B cell (primary cell): ENCODE measurements around the gene INSRR.

ENCODE experiments used
- CTCF ChIP-seq: fragments of 200-600 bp; IDR thresholded peaks from one replicate; pipeline ENCODE4 v1.8.0; 2022; ENCODE audit warnings: antibody characterized with exemption, mild to moderate bottlenecking
- EZH2 ChIP-seq: IDR thresholded peaks from 2 replicates; pipeline ENCODE4 v1.6.1; 2012; ENCODE audit warnings: borderline replicate concordance, low read depth, mild to moderate bottlenecking, moderate library complexity, low read length; ENCODE audit not compliant: insufficient read depth, poor library complexity, severe bottlenecking

- TF ChIP-seq EZH2: no peak
- TF ChIP-seq CTCF: no peak
Observed at GRCh38 chr1:156816561-156817328, 42.2 kb downstream of the INSRR start, which contains the start of gene SH2D2A.
